Fibroblast of pulmonary artery (primary cell): ENCODE data around the gene DENND5B.
"Not testable (repeated sequence)": the region's sequence is repeated elsewhere in the genome, so short reads cannot be mapped to it uniquely, and the experiment has no call there.

Experiments
- DNase-seq: peaks from one replicate; pipeline ENCODE4 v3.0.0-alpha.2; 2010; ENCODE audit warnings: low read depth
- H3K4me3 ChIP-seq: replicated peaks from 2 replicates; pipeline ENCODE4 v1.5.1; 2011; ENCODE audit warnings: low read depth, mild to moderate bottlenecking, control low read depth, low read length, moderate library complexity
- CTCF ChIP-seq: IDR thresholded peaks from 2 replicates; pipeline ENCODE4 v1.5.1; 2011; ENCODE audit warnings: mild to moderate bottlenecking, control low read depth, low read length, inconsistent platforms; ENCODE audit errors: missing control alignments

DENND5B gene

GRCh38 chr12:31390991-31391390 lies 199.9 kb downstream of the DENND5B start:
- DNase-seq = no peak
- no peak for TF ChIP-seq CTCF
- no peak overlapping the region for H3K4me3 ChIP-seq

- DNase-seq = no peak
- H3K4me3 ChIP-seq = no peak overlapping the region
- no peak for TF ChIP-seq CTCF
Observed at GRCh38 chr12:31388713-31389112, 202.2 kb downstream of the DENND5B start.

GRCh38 chr12:31387466-31387865 lies 203.5 kb downstream of the DENND5B start:
- no peak overlapping the region for H3K4me3 ChIP-seq
- DNase-seq = no peak
- TF ChIP-seq CTCF = no peak

GRCh38 chr12:31387011-31387410 lies 203.9 kb downstream of the DENND5B start:
- no peak for TF ChIP-seq CTCF
- no peak for DNase-seq
- H3K4me3 ChIP-seq = no peak overlapping the region

- no peak overlapping the region for H3K4me3 ChIP-seq
- DNase-seq = no peak
- TF ChIP-seq CTCF = no peak
Observed at GRCh38 chr12:31386364-31386777, 204.6 kb downstream of the DENND5B start.

- DNase-seq, H3K4me3 ChIP-seq: not testable (repeated sequence)
Observed at GRCh38 chr12:31377210-31377609, 213.7 kb downstream of the DENND5B start.

GRCh38 chr12:31375422-31375821 lies 215.5 kb downstream of the DENND5B start:
- not testable (repeated sequence) for DNase-seq, H3K4me3 ChIP-seq

- TF ChIP-seq CTCF = no peak
- H3K4me3 ChIP-seq = no peak overlapping the region
Observed at GRCh38 chr12:31371256-31371620, 219.7 kb downstream of the DENND5B start.

More at GRCh38 chr12:31371256-31371620, 219.7 kb downstream of the DENND5B start:
- DNase-seq = no peak
